Measurements from ENCODE around the gene CLASP2. TPM values are rescaled to one million over a fixed set of nuclear protein-coding genes. Genes with fewer than 3 reads are reported as not detected.
A peak's percentile ranks its signal among the peaks of the same experiment; 100 is the strongest.

Gene CLASP2
- total and polyA plus RNA-seq, 7 experiments from 2014 or later = 7.4 to 83.8 (median 70.5) TPM

- ATAC-seq = no peak
- Mint-ChIP-seq H3K9me3 (no peaks in the 10 kb centered on the region), H3K4me1 (peaks cover under 1 to 7% (median 1%) of the 10 kb centered on the region in 7 donors), H3K36me3 (peaks cover 0 to 7% (median 0%) of the 10 kb centered on the region in 5 donors), H3K27me3 (no peaks in the 10 kb centered on the region), H3K4me3 (no peak overlapping the region), H3K27ac (peak overlapping the region in 2 of 9 donors; percentile 18 to 32)
- no peaks in the 10 kb centered on the region for H3K9me3 ChIP-seq (ENCODE audit: control insufficient read depth in 2 of 3, low read length in 3 of 3)
- no peak overlapping the region for H3K27ac ChIP-seq (ENCODE audit: low read depth, low read length)
- DNase-seq = no peak
- no peaks in the 10 kb centered on the region for H3K4me1 ChIP-seq (ENCODE audit: control insufficient read depth in 2 of 2, insufficient read depth in 2 of 2, low read length in 2 of 2)
- CTCF ChIA-PET = no interaction called here
- H3K4me3 ChIP-seq (ENCODE audit: low read length) = no peak overlapping the region
- intact Hi-C loops (cut with micrococcal nuclease) = no loop called here
- no peaks in the 10 kb centered on the region for H3K27me3 ChIP-seq (ENCODE audit: control insufficient read depth in 2 of 2, insufficient read depth in 2 of 2, low read length in 2 of 2)
- POLR2A ChIA-PET = no interaction called here
- H3K36me3 ChIP-seq (ENCODE audit: control insufficient read depth in 2 of 3, insufficient read depth in 3 of 3, low read length in 3 of 3) = peaks cover 0 to 4% (median 0%) of the 10 kb centered on the region in 3 experiments
Measured at GRCh38 chr3:33639889-33640288, 78.2 kb downstream of the CLASP2 start.

- Mint-ChIP-seq H3K27ac (no peak overlapping the region), H3K4me3 (no peak overlapping the region), H3K4me1 (peaks cover 0 to 7% (median 0%) of the 10 kb centered on the region in 7 donors), H3K27me3 (no peaks in the 10 kb centered on the region), H3K9me3 (no peaks in the 10 kb centered on the region), H3K36me3 (peaks cover 0 to 11% (median 5%) of the 10 kb centered on the region in 5 donors)
- DNase-seq (no peak), ATAC-seq (no peak)
- Histone ChIP-seq H3K9me3 (ENCODE audit: control insufficient read depth in 2 of 3, low read length in 3 of 3) (no peaks in the 10 kb centered on the region), H3K27ac (ENCODE audit: low read depth, low read length) (no peak overlapping the region), H3K36me3 (ENCODE audit: control insufficient read depth in 2 of 3, insufficient read depth in 3 of 3, low read length in 3 of 3) (peaks cover 0 to 4% (median 0%) of the 10 kb centered on the region in 3 experiments), H3K27me3 (ENCODE audit: control insufficient read depth in 2 of 2, insufficient read depth in 2 of 2, low read length in 2 of 2) (no peaks in the 10 kb centered on the region), H3K4me1 (ENCODE audit: control insufficient read depth in 2 of 2, insufficient read depth in 2 of 2, low read length in 2 of 2) (no peaks in the 10 kb centered on the region), H3K4me3 (ENCODE audit: low read length) (no peak overlapping the region)
- ChIA-PET POLR2A (no interaction called here), CTCF (interaction anchor here (0.8 to 2.2 kb wide), 7 partner anchors 8 to 506 kb away, joined by 3 to 19 read pairs (median 4); no protein-coding TSS in a partner anchor)
- intact Hi-C loops (cut with micrococcal nuclease) = no loop called here
Measured at GRCh38 chr3:33637482-33637881, 80.6 kb downstream of the CLASP2 start.

GRCh38 chr3:33636125-33636850 is 81.8 kb downstream of the CLASP2 start:
- H3K4me3 Mint-ChIP-seq = no peak overlapping the region
- Histone ChIP-seq H3K27me3 (ENCODE audit: control insufficient read depth in 2 of 2, insufficient read depth in 2 of 2, low read length in 2 of 2) (no peaks in the 10 kb centered on the region), H3K4me1 (ENCODE audit: control insufficient read depth in 2 of 2, insufficient read depth in 2 of 2, low read length in 2 of 2) (no peaks in the 10 kb centered on the region), H3K36me3 (ENCODE audit: control insufficient read depth in 2 of 3, insufficient read depth in 3 of 3, low read length in 3 of 3) (peaks cover 0 to 4% (median 0%) of the 10 kb centered on the region in 3 experiments), H3K4me3 (ENCODE audit: low read length) (no peak overlapping the region), H3K27ac (ENCODE audit: low read depth, low read length) (no peak overlapping the region), H3K9me3 (ENCODE audit: control insufficient read depth in 2 of 3, low read length in 3 of 3) (no peaks in the 10 kb centered on the region)
- H3K4me1 Mint-ChIP-seq = peaks cover 0 to 7% (median 0%) of the 10 kb centered on the region in 7 donors
- H3K27ac Mint-ChIP-seq = no peak overlapping the region
- H3K9me3 Mint-ChIP-seq = no peaks in the 10 kb centered on the region
- H3K27me3 Mint-ChIP-seq = no peaks in the 10 kb centered on the region
- intact Hi-C loops (cut with micrococcal nuclease) = loop anchor here (1.0 kb wide), 4 partner anchors 80 to 151 kb away; no protein-coding TSS in a partner anchor
- POLR2A ChIA-PET = no interaction called here
- ATAC-seq (peak; percentile 68), DNase-seq (peak in 7 of 9 donors; percentile 16 to 40 (median 30))
- H3K36me3 Mint-ChIP-seq = peaks cover 0 to 10% (median 5%) of the 10 kb centered on the region in 5 donors
- CTCF ChIA-PET = interaction anchor here (0.7 to 2.2 kb wide), 8 partner anchors 9 to 505 kb away, joined by 3 to 19 read pairs (median 4); no protein-coding TSS in a partner anchor

GRCh38 chr3:33634262-33634661 is 83.8 kb downstream of the CLASP2 start:
- no peaks in the 10 kb centered on the region for H3K9me3 Mint-ChIP-seq
- H3K27me3 Mint-ChIP-seq = no peaks in the 10 kb centered on the region
- POLR2A ChIA-PET = interaction anchor here (0.7 kb wide), 1 partner anchor 1401 kb away, joined by 3 read pairs; no protein-coding TSS in a partner anchor
- peaks cover 0 to 7% (median 0%) of the 10 kb centered on the region in 7 donors for H3K4me1 Mint-ChIP-seq
- H3K36me3 Mint-ChIP-seq = peaks cover 0 to 10% (median 9%) of the 10 kb centered on the region in 5 donors
- Histone ChIP-seq H3K4me1 (ENCODE audit: control insufficient read depth in 2 of 2, insufficient read depth in 2 of 2, low read length in 2 of 2) (no peaks in the 10 kb centered on the region), H3K36me3 (ENCODE audit: control insufficient read depth in 2 of 3, insufficient read depth in 3 of 3, low read length in 3 of 3) (peaks cover 0 to 10% (median 0%) of the 10 kb centered on the region in 3 experiments), H3K27me3 (ENCODE audit: control insufficient read depth in 2 of 2, insufficient read depth in 2 of 2, low read length in 2 of 2) (no peaks in the 10 kb centered on the region), H3K4me3 (ENCODE audit: low read length) (no peak overlapping the region), H3K9me3 (ENCODE audit: control insufficient read depth in 2 of 3, low read length in 3 of 3) (no peaks in the 10 kb centered on the region), H3K27ac (ENCODE audit: low read depth, low read length) (no peak overlapping the region)
- no peak for ATAC-seq
- no peak overlapping the region for H3K27ac Mint-ChIP-seq
- CTCF ChIA-PET = interaction anchor here (1.1 kb wide), 1 partner anchor 154 kb away, joined by 3 read pairs; no protein-coding TSS in a partner anchor
- no peak overlapping the region for H3K4me3 Mint-ChIP-seq
- intact Hi-C loops (cut with micrococcal nuclease) = no loop called here
- DNase-seq = no peak

- no peak overlapping the region for H3K4me3 Mint-ChIP-seq
- CTCF ChIA-PET = no interaction called here
- Histone ChIP-seq H3K27ac (ENCODE audit: low read depth, low read length) (no peak overlapping the region), H3K9me3 (ENCODE audit: control insufficient read depth in 2 of 3, low read length in 3 of 3) (no peaks in the 10 kb centered on the region), H3K4me3 (ENCODE audit: low read length) (no peak overlapping the region), H3K27me3 (ENCODE audit: control insufficient read depth in 2 of 2, insufficient read depth in 2 of 2, low read length in 2 of 2) (no peaks in the 10 kb centered on the region), H3K4me1 (ENCODE audit: control insufficient read depth in 2 of 2, insufficient read depth in 2 of 2, low read length in 2 of 2) (no peaks in the 10 kb centered on the region), H3K36me3 (ENCODE audit: control insufficient read depth in 2 of 3, insufficient read depth in 3 of 3, low read length in 3 of 3) (peaks cover 0 to 10% (median 5%) of the 10 kb centered on the region in 3 experiments)
- no peak overlapping the region for H3K27ac Mint-ChIP-seq
- intact Hi-C loops (cut with micrococcal nuclease) = no loop called here
- no peaks in the 10 kb centered on the region for H3K4me1 Mint-ChIP-seq
- ATAC-seq = no peak
- H3K36me3 Mint-ChIP-seq = peaks cover 0 to 10% (median 9%) of the 10 kb centered on the region in 5 donors
- DNase-seq = no peak
- no peaks in the 10 kb centered on the region for H3K27me3 Mint-ChIP-seq
- POLR2A ChIA-PET = no interaction called here
- no peaks in the 10 kb centered on the region for H3K9me3 Mint-ChIP-seq
Measured at GRCh38 chr3:33629219-33629618, 88.8 kb downstream of the CLASP2 start.

GRCh38 chr3:33624756-33625155 is 93.3 kb downstream of the CLASP2 start:
- H3K9me3 ChIP-seq (ENCODE audit: control insufficient read depth in 2 of 3, low read length in 3 of 3) = no peaks in the 10 kb centered on the region
- peaks cover 0 to 15% (median 10%) of the 10 kb centered on the region in 3 experiments for H3K36me3 ChIP-seq (ENCODE audit: control insufficient read depth in 2 of 3, insufficient read depth in 3 of 3, low read length in 3 of 3)
- intact Hi-C loops (cut with micrococcal nuclease) = no loop called here
- no peak overlapping the region for H3K27ac ChIP-seq (ENCODE audit: low read depth, low read length)
- Mint-ChIP-seq H3K27ac (no peak overlapping the region), H3K36me3 (peaks cover 7 to 22% (median 11%) of the 10 kb centered on the region in 5 donors), H3K9me3 (no peaks in the 10 kb centered on the region), H3K4me1 (no peaks in the 10 kb centered on the region), H3K4me3 (no peak overlapping the region), H3K27me3 (no peaks in the 10 kb centered on the region)
- ChIA-PET POLR2A (no interaction called here), CTCF (no interaction called here)
- no peaks in the 10 kb centered on the region for H3K4me1 ChIP-seq (ENCODE audit: control insufficient read depth in 2 of 2, insufficient read depth in 2 of 2, low read length in 2 of 2)
- no peak overlapping the region for H3K4me3 ChIP-seq (ENCODE audit: low read length)
- H3K27me3 ChIP-seq (ENCODE audit: control insufficient read depth in 2 of 2, insufficient read depth in 2 of 2, low read length in 2 of 2) = no peaks in the 10 kb centered on the region
- ATAC-seq (no peak), DNase-seq (no peak)
